SK-N-SH (cell line): ENCODE data around the gene MYO10. TPM values are rescaled to one million over a fixed set of nuclear protein-coding genes. Genes with fewer than 3 reads are reported as not detected.

Experiments
- CTCF ChIA-PET: fragments of 300-600, 350-600 bp; formaldehyde crosslinking; extraction: SDS; loops from one replicate; lab custom pipeline; 2021; lab: Yijun Ruan, JAX
- POLR2A ChIA-PET: fragments of 350-600 bp; sonication (Branson Sonifier 250); formaldehyde crosslinking; extraction: SDS; loops from one replicate; lab custom pipeline; 2020; ENCODE audit warnings: antibody characterized with exemption, inconsistent platforms; lab: Yijun Ruan, JAX
- DNase-seq: peaks from one replicate; pipeline ENCODE4 v3.0.0; 2012
- H2AFZ ChIP-seq: fragments of 200-600 bp; sonication (generic); 2 replicates; pipeline ENCODE4 v1.8.1; 2016; ENCODE audit warnings: antibody characterized with exemption, mild to moderate bottlenecking, low read depth
- H3F3A ChIP-seq: fragments of 200-600 bp; sonication (generic); replicated peaks from 2 replicates; pipeline ENCODE3; 2016; ENCODE audit warnings: antibody characterized with exemption, mild to moderate bottlenecking; ENCODE audit not compliant: insufficient read depth
- H3K27ac ChIP-seq, 2 experiments: fragments of 200-500 bp in 1 of 2; fragments of 200-600 bp in 1 of 2; sonication (Bioruptor generic) in 1 of 2; sonication (generic), shearing (Covaris generic) in 1 of 2; 2 replicates each; pipeline versions ENCODE4 v1.5.1 to v1.6.1; 2014 to 2016; ENCODE audit warnings: low read depth in 2 of 2, inconsistent platforms in 1 of 2, low read length in 1 of 2, mild to moderate bottlenecking in 1 of 2, mixed read lengths in 1 of 2
- H3K27me3 ChIP-seq: fragments of 200-600 bp; sonication (generic), shearing (Covaris generic); 2 replicates; pipeline ENCODE4 v1.6.1; 2016; ENCODE audit warnings: mixed run types; ENCODE audit not compliant: insufficient read depth
- H3K36me3 ChIP-seq, 2 experiments: fragments of 200-500 bp in 1 of 2; fragments of 200-600 bp in 1 of 2; sonication (Bioruptor generic) in 1 of 2; sonication (generic) in 1 of 2; replicated peaks in 1 of 2; 2 replicates each; pipeline versions ENCODE3 to v1.5.1; 2014 to 2016; ENCODE audit warnings: low read length in 1 of 2, mild to moderate bottlenecking in 1 of 2; ENCODE audit not compliant: insufficient read depth in 2 of 2, control insufficient read depth in 1 of 2
- H3K4me1 ChIP-seq, 2 experiments: fragments of 200-500 bp in 1 of 2; fragments of 200-600 bp in 1 of 2; sonication (Bioruptor generic) in 1 of 2; sonication (generic), shearing (Covaris generic) in 1 of 2; 2 replicates each; pipeline versions ENCODE4 v1.5.1 to v1.6.1; 2014 to 2016; ENCODE audit warnings: low read depth in 1 of 2, low read length in 1 of 2, mixed run types in 1 of 2; ENCODE audit not compliant: insufficient read depth in 2 of 2, control insufficient read depth in 1 of 2
- H3K4me2 ChIP-seq: fragments of 200-600 bp; sonication (generic), shearing (Covaris generic); 2 replicates; pipeline ENCODE4 v1.6.1; 2017; ENCODE audit warnings: mixed run types
- H3K4me3 ChIP-seq, 2 experiments: fragments of 200-500 bp in 1 of 2; fragments of 200-600 bp in 1 of 2; sonication (Bioruptor generic) in 1 of 2; sonication (generic), shearing (Covaris generic) in 1 of 2; 2 replicates each; pipeline versions ENCODE4 v1.5.1 to v1.8.1; 2014 to 2016; ENCODE audit warnings: low read depth in 2 of 2, inconsistent platforms in 1 of 2, low read length in 1 of 2, mild to moderate bottlenecking in 1 of 2, mixed read lengths in 1 of 2, moderate library complexity in 1 of 2
- H3K79me2 ChIP-seq: fragments of 200-600 bp; sonication (generic); 2 replicates; pipeline ENCODE4 v1.8.1; 2017; ENCODE audit warnings: mild to moderate bottlenecking; ENCODE audit not compliant: insufficient read depth
- H3K9ac ChIP-seq: fragments of 200-600 bp; sonication (generic); 2 replicates; pipeline ENCODE4 v1.6.1; 2017; ENCODE audit warnings: mixed run types
- H3K9me2 ChIP-seq: fragments of 200-600 bp; sonication (generic); 2 replicates; pipeline ENCODE4 v1.6.1; 2017; ENCODE audit warnings: mixed run types
- H3K9me3 ChIP-seq: fragments of 200-600 bp; sonication (generic); 2 replicates; pipeline ENCODE4 v1.6.1; 2017; ENCODE audit warnings: mixed run types, mild to moderate bottlenecking, moderate library complexity
- H4K20me1 ChIP-seq: fragments of 200-600 bp; sonication (generic); 2 replicates; pipeline ENCODE4 v1.6.1; 2017; ENCODE audit warnings: mild to moderate bottlenecking, mixed run types; ENCODE audit not compliant: insufficient read depth
- CHD2 ChIP-seq: fragments of 150-350 bp; IDR thresholded peaks from 2 replicates; pipeline ENCODE4 v1.6.1; 2018; ENCODE audit warnings: low read length; ENCODE audit not compliant: partially characterized antibody
- EZH2phosphoT487 ChIP-seq: fragments of 200-600 bp; sonication (generic); IDR thresholded peaks from 2 replicates; pipeline ENCODE4 v1.6.1; 2017; ENCODE audit warnings: low read depth, mixed run types, mild to moderate bottlenecking, antibody characterized with exemption, moderate library complexity, borderline replicate concordance
- FOSL2 ChIP-seq: IDR thresholded peaks from 2 replicates; pipeline ENCODE4 v1.4.0; 2012; ENCODE audit warnings: low read depth, mild to moderate bottlenecking, moderate library complexity, borderline replicate concordance
- FOXJ3 ChIP-seq: sonication (generic); formaldehyde crosslinking; IDR thresholded peaks from 2 replicates; pipeline ENCODE4 v1.5.1; 2020; ENCODE audit warnings: mild to moderate bottlenecking, missing genetic modification reagents
- GATA2 ChIP-seq: sonication (generic); formaldehyde crosslinking; IDR thresholded peaks from 2 replicates; pipeline ENCODE4 v1.5.0; 2020; ENCODE audit warnings: mild to moderate bottlenecking, missing genetic modification reagents
- MEF2A ChIP-seq: IDR thresholded peaks from 2 replicates; pipeline ENCODE4 v1.4.0; 2012; ENCODE audit warnings: low read depth, borderline replicate concordance
- MXI1 ChIP-seq: IDR thresholded peaks from 2 replicates; pipeline ENCODE4 v1.6.1; 2012; ENCODE audit warnings: mild to moderate bottlenecking, low read depth, low read length, improper control_type of control experiment
- NFIC ChIP-seq: IDR thresholded peaks from 2 replicates; pipeline ENCODE4 v1.4.0; 2012; ENCODE audit warnings: borderline replicate concordance
- NRF1 ChIP-seq: IDR thresholded peaks from 2 replicates; pipeline ENCODE4 v1.6.1; 2012; ENCODE audit warnings: low read depth, mild to moderate bottlenecking, low read length
- RCOR1 ChIP-seq: fragments of 150-350 bp; IDR thresholded peaks from 2 replicates; pipeline ENCODE4 v1.6.1; 2017; ENCODE audit warnings: antibody characterized with exemption, low read length
- RFX5 ChIP-seq: IDR thresholded peaks from 2 replicates; pipeline ENCODE4 v1.6.1; 2012; ENCODE audit warnings: mild to moderate bottlenecking, improper control_type of control experiment, low read length
- SIN3A ChIP-seq: IDR thresholded peaks from 2 replicates; pipeline ENCODE4 v1.6.1; 2012; ENCODE audit warnings: low read depth, mild to moderate bottlenecking, low read length, moderate library complexity, borderline replicate concordance
- TAF1 ChIP-seq: IDR thresholded peaks from 2 replicates; pipeline ENCODE4 v1.6.1; 2012; ENCODE audit warnings: low read depth, mild to moderate bottlenecking, low read length, moderate library complexity, borderline replicate concordance
- TCF12 ChIP-seq: IDR thresholded peaks from 2 replicates; pipeline ENCODE4 v1.4.0; 2012
- WGBS: methylation state at CpG from one replicate; pipeline ENCODE4 v1.1.6; 2017; ENCODE audit warnings: low lambda C conversion rate; 5-methylcytosine and 5-hydroxymethylcytosine counted together
- polyA plus RNA-seq, 3 experiments: library from polyadenylated mRNA; depleted of rRNA; stranded (reverse); fragments of >200 nt; gene quantifications; 2 replicates each; pipeline ENCODE4 v1.2.3, GENCODE V29; 2012
- TF ChIP-seq, protein P1 (sequence below): IDR thresholded peaks from 2 replicates; pipeline ENCODE4; 2012
- TF ChIP-seq, protein P2 (sequence below): fragments of 200-600 bp; sonication (generic); IDR thresholded peaks from 2 replicates; pipeline ENCODE4 v1.6.1; 2017; ENCODE audit warnings: antibody characterized with exemption, mild to moderate bottlenecking, moderate library complexity
- TF ChIP-seq, protein P3 (sequence below): fragments of 150-350 bp; IDR thresholded peaks from 2 replicates; pipeline ENCODE4 v1.6.1; 2017; ENCODE audit warnings: antibody characterized with exemption, low read length, low read depth, borderline replicate concordance

Gene MYO10
- polyA plus RNA-seq, 1 of the 3 experiments (the other 2 are of a cell fraction), result 8.1 TPM

DNA sequence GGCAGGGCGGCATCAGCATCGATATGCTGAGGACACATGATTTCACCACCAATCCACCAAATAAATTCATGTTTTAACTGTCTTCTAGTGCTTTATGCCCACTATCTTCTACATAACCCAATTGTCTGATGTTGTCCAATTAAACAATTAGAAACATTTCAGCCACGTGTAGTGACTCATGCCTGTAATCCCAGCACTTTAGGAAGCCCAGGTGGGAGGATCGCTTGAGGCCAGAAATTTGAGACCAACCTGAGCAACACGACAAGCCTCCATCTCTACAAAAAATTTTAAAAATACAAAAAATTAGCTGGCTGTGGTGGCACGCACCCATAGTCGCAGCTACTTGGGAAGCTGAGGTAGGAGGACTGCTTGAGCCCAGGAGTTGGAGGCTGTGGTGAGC, 128.1 kb downstream of the MYO10 start:
- H3K27me3 ChIP-seq, result no peaks in the 10 kb centered on the region
- H3K9me2 ChIP-seq, result no peaks in the 10 kb centered on the region
- WGBS, result 89% methylated on average over 7 of the region's 7 CpGs
- peaks cover 0 to 5% of the 10 kb centered on the region in 2 experiments; a peak in 2 of 4 replicates for H3K4me1 ChIP-seq
- peaks cover 0 to 7% of the 10 kb centered on the region in 2 experiments for H3K36me3 ChIP-seq
- no peak for TF ChIP-seq CHD2
- TF ChIP-seq GATA2 (CRISPR knock-in tag), result no peak
- TF ChIP-seq NRF1, result no peak
- TF ChIP-seq MEF2A, result no peak
- TF ChIP-seq, protein P1, sequence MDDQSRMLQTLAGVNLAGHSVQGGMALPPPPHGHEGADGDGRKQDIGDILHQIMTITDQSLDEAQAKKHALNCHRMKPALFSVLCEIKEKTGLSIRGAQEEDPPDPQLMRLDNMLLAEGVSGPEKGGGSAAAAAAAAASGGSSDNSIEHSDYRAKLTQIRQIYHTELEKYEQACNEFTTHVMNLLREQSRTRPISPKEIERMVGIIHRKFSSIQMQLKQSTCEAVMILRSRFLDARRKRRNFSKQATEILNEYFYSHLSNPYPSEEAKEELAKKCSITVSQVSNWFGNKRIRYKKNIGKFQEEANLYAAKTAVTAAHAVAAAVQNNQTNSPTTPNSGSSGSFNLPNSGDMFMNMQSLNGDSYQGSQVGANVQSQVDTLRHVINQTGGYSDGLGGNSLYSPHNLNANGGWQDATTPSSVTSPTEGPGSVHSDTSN, result no peak
- TF ChIP-seq TAF1, result no peak
- no peak for TF ChIP-seq FOXJ3 (CRISPR knock-in tag)
- no peak for TF ChIP-seq SIN3A
- TF ChIP-seq, protein P2, sequence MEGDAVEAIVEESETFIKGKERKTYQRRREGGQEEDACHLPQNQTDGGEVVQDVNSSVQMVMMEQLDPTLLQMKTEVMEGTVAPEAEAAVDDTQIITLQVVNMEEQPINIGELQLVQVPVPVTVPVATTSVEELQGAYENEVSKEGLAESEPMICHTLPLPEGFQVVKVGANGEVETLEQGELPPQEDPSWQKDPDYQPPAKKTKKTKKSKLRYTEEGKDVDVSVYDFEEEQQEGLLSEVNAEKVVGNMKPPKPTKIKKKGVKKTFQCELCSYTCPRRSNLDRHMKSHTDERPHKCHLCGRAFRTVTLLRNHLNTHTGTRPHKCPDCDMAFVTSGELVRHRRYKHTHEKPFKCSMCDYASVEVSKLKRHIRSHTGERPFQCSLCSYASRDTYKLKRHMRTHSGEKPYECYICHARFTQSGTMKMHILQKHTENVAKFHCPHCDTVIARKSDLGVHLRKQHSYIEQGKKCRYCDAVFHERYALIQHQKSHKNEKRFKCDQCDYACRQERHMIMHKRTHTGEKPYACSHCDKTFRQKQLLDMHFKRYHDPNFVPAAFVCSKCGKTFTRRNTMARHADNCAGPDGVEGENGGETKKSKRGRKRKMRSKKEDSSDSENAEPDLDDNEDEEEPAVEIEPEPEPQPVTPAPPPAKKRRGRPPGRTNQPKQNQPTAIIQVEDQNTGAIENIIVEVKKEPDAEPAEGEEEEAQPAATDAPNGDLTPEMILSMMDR, result no peak
- TF ChIP-seq MXI1, result no peak
- TF ChIP-seq RCOR1, result no peak
- TF ChIP-seq, protein P3, sequence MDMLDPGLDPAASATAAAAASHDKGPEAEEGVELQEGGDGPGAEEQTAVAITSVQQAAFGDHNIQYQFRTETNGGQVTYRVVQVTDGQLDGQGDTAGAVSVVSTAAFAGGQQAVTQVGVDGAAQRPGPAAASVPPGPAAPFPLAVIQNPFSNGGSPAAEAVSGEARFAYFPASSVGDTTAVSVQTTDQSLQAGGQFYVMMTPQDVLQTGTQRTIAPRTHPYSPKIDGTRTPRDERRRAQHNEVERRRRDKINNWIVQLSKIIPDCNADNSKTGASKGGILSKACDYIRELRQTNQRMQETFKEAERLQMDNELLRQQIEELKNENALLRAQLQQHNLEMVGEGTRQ, result no peak
- no peak for TF ChIP-seq TCF12
- TF ChIP-seq RFX5, result no peak
- DNase-seq, result no peak
- H3K27ac ChIP-seq, result no peak overlapping the region
- no peak overlapping the region for H3K4me2 ChIP-seq
- H2AFZ ChIP-seq, result no peak overlapping the region
- H4K20me1 ChIP-seq, result peaks cover 100% of the 10 kb centered on the region
- H3K9me3 ChIP-seq, result no peaks in the 10 kb centered on the region
- ChIA-PET CTCF (interaction anchor here (1.0 kb wide), 1 partner anchor 325 kb away, joined by 3 read pairs; no protein-coding TSS in a partner anchor), POLR2A (no interaction called here)
- H3K4me3 ChIP-seq, result no peak overlapping the region
- no peak overlapping the region for H3K9ac ChIP-seq
- H3K79me2 ChIP-seq, result peaks cover 100% of the 10 kb centered on the region
- peaks cover 3% of the 10 kb centered on the region for H3F3A ChIP-seq

DNA sequence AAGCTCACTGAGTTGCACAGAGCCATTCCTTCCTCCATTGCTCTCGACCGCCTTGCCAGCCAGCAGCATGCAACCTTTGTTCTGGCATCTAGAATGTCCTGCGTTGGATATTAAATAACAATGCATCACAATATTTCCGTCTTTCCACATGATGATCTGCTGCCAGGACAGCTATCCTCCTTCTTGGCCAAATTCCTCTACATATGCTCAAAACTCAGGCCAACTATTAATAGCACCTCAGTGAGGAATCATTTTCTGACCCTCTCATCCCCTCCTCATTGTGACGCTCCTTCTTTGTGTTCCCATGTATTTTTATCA, 128.6 kb downstream of the MYO10 start:
- H3K27ac ChIP-seq, result no peak overlapping the region

More for the DNA sequence above, 128.6 kb downstream of the MYO10 start:
- WGBS, result 92% methylated on average over 5 of the region's 5 CpGs
- Histone ChIP-seq H3K4me3 (no peak overlapping the region), H3K9me2 (no peaks in the 10 kb centered on the region), H4K20me1 (peaks cover 98% of the 10 kb centered on the region)
- TF ChIP-seq, protein P2, result no peak
- TF ChIP-seq NFIC (no peak), EZH2phosphoT487 (no peak), FOSL2 (no peak)
- TF ChIP-seq, all 33 proteins: peak for 0
- peaks cover 0 to 7% of the 10 kb centered on the region in 2 experiments for H3K36me3 ChIP-seq
- no peaks in the 10 kb centered on the region for H3K27me3 ChIP-seq
- H3K4me1 ChIP-seq, result peaks cover 0 to 5% of the 10 kb centered on the region in 2 experiments; a peak in 2 of 4 replicates
- CTCF ChIA-PET, result interaction anchor here (1.0 kb wide), 1 partner anchor 325 kb away, joined by 3 read pairs; no protein-coding TSS in a partner anchor
- H3K4me2 ChIP-seq, result no peak overlapping the region
- H3K79me2 ChIP-seq, result peaks cover 100% of the 10 kb centered on the region
- H3K9me3 ChIP-seq, result no peaks in the 10 kb centered on the region
- H3K9ac ChIP-seq, result no peak overlapping the region
- H3F3A ChIP-seq, result peaks cover 3% of the 10 kb centered on the region
- POLR2A ChIA-PET, result no interaction called here
- no peak for DNase-seq
- H2AFZ ChIP-seq, result no peak overlapping the region
